Retinal pigment epithelial cell (primary cell): ENCODE results near the gene TNIK.

Experiments used
- DNase-seq: peaks from one replicate; pipeline ENCODE4 v3.0.0-alpha.2; 2010; ENCODE audit warnings: low read depth
- H3K4me3 ChIP-seq: 2 replicates; pipeline ENCODE4 v1.5.1; 2011; ENCODE audit warnings: mild to moderate bottlenecking, low read length, control low read depth, moderate library complexity
- TF ChIP-seq, protein P1 (sequence below): conservative IDR thresholded peaks from 2 replicates; pipeline ENCODE4 v1.5.1; 2011; ENCODE audit warnings: low read depth, low read length, control low read depth, inconsistent platforms

TNIK gene

DNA sequence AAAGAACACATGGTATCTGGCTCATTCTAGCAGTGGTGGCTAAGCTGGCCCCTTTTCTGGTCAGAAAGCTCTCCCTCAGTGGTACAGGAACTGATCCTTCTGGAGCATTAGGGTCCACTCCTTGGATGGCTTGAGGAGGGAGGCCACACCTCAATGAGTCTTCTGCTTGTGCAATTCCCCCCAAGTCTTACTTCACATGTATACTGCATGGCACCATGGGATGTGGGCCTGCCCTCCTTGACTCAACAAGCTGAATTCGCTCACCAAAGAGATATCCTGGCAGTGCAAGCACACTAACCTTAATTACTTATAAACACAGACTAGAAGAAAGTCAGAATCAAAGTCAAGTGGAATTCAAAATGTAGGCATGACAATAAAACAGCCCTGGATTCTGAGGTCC lies 299.9 kb downstream of the TNIK start:
- DNase-seq = no peak
- no peak overlapping the region for H3K4me3 ChIP-seq
- TF ChIP-seq, protein P1, sequence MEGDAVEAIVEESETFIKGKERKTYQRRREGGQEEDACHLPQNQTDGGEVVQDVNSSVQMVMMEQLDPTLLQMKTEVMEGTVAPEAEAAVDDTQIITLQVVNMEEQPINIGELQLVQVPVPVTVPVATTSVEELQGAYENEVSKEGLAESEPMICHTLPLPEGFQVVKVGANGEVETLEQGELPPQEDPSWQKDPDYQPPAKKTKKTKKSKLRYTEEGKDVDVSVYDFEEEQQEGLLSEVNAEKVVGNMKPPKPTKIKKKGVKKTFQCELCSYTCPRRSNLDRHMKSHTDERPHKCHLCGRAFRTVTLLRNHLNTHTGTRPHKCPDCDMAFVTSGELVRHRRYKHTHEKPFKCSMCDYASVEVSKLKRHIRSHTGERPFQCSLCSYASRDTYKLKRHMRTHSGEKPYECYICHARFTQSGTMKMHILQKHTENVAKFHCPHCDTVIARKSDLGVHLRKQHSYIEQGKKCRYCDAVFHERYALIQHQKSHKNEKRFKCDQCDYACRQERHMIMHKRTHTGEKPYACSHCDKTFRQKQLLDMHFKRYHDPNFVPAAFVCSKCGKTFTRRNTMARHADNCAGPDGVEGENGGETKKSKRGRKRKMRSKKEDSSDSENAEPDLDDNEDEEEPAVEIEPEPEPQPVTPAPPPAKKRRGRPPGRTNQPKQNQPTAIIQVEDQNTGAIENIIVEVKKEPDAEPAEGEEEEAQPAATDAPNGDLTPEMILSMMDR = no peak

DNA sequence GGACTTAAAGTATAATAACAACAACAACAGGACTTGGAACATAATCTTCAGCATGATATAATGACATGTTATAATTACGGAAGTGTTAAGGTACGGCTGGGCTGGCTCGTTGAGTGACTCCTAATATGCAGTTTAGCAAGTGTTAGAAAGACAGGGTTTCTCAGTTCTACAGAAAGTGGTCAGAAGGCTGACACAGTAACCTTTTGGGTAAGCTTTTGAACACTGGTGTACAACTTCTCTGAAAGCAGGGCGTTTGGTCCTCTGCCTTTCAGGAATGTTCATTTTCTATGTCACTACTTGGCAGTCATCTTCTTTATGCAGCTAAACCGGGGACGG lies 300.4 kb downstream of the TNIK start:
- TF ChIP-seq, protein P1 = no peak
- H3K4me3 ChIP-seq = no peak overlapping the region
- no peak for DNase-seq

DNA sequence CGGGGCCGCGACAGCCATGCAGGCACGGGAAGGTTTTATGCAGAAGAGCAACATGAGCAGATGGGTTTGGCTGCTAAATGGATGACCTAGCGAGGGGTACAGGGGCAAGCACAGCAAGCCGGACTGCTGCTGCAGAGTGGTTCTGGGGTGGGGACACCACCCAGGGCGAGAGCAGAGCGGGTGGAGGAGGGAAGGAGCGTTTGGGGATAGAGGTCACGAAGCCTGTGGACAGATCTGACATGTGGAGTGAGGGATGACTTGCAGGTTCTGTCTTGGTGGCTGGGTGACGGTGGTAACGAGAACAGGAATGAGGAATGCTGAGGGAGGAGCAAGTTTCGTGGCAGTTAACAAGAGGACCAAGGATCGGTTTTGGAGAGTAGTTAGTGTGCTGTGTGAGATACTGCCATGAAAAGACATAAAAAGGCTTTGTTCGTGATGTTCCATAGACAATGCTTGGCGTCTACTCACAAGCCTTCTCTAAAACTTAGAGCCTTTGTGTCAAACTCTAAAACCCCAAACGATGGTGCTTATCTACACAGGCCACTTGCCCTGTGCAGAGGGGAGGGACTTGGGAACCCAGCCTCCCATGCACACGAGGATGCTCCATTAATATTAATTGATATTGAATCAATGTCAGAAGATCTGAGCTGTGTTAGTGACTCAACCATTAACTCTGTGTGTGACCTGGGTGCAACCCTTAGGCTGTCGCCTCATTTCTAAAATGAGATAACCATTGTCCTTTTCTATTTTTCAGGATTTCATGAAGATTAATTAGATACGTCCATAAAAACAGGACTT lies 301.0 kb downstream of the TNIK start:
- TF ChIP-seq, protein P1 = no peak
- no peak for DNase-seq

GRCh38 chr3:171157980-171158379 lies 302.2 kb downstream of the TNIK start:
- no peak for DNase-seq
- no peak overlapping the region for H3K4me3 ChIP-seq
- TF ChIP-seq, protein P1 = no peak

More for the DNA sequence above, 301.0 kb downstream of the TNIK start:
- no peak overlapping the region for H3K4me3 ChIP-seq

DNA sequence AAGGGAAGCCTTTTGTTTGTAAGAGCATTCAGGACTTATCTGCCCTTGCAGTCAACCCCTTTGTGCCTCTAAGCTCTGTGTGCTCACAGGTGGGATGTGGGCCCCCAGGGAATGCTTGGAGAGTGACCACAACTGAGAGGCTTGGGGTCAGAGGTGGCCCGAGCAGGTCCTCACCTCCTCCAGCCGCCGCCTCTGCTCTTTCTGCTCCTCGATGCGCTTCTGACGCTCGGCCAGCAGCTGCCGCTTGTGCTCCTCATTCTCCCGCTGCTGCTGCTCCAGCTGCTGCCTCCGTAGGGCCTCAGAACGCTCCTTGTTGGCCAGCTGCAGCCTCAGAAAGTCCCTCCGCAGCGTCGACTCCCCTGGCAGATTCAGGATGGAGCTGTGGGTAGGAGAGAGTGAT lies 302.9 kb downstream of the TNIK start:
- TF ChIP-seq, protein P1 = no peak
- no peak overlapping the region for H3K4me3 ChIP-seq

GRCh38 chr3:171156401-171157010 lies 303.7 kb downstream of the TNIK start:
- TF ChIP-seq, protein P1 = no peak
- no peak for DNase-seq
- H3K4me3 ChIP-seq = no peak overlapping the region

More for the DNA sequence above, 302.9 kb downstream of the TNIK start:
- DNase-seq = no peak
